K562 (cell line): ENCODE measurements around the gene HLA-DOB. TPM values are rescaled to one million over a fixed set of nuclear protein-coding genes. Genes with fewer than 3 reads are reported as not detected.
A peak's percentile ranks its signal among the peaks of the same experiment; 100 is the strongest.

ENCODE experiments used
- CEBPZ ChIP-seq: fragments of 150-350 bp; IDR thresholded peaks from 2 replicates; pipeline ENCODE4 v1.6.1; 2014; ENCODE audit warnings: low read depth, mild to moderate bottlenecking, low read length, borderline replicate concordance
- GABPA ChIP-seq: fragments of 200-800 bp; sonication (Bioruptor generic); conservative IDR thresholded peaks from 2 replicates; pipeline ENCODE4 v1.6.1; 2016; ENCODE audit warnings: low read depth, missing genetic modification characterization, missing compliant biosample characterization
- GATA2 ChIP-seq: sonication (generic); formaldehyde crosslinking; IDR thresholded peaks from 2 replicates; pipeline ENCODE4 v1.4.0; 2020; ENCODE audit warnings: mild to moderate bottlenecking, missing genetic modification reagents
- HDAC2 ChIP-seq: fragments of 450-650 bp; IDR thresholded peaks from 2 replicates; pipeline ENCODE4 v1.6.1; 2016; ENCODE audit warnings: mild to moderate bottlenecking
- JUND ChIP-seq, 2 experiments: IDR thresholded peaks; 2 replicates in 1 of 2; 3 replicates in 1 of 2; pipeline ENCODE4 v1.6.1; 2011; ENCODE audit warnings: borderline replicate concordance in 2 of 2, low read depth in 2 of 2, low read length in 2 of 2, improper control_type of control experiment in 1 of 2, missing biosample characterization in 1 of 2, missing genetic modification characterization in 1 of 2, missing genetic modification reagents in 1 of 2
- MNT ChIP-seq, 2 experiments: fragments of 450-650 bp; conservative IDR thresholded peaks; 2 replicates each; pipeline ENCODE4 v1.6.1; 2017; ENCODE audit warnings: mild to moderate bottlenecking in 2 of 2, moderate library complexity in 2 of 2
- PHF20 ChIP-seq: fragments of 450-650 bp; IDR thresholded peaks from 2 replicates; pipeline ENCODE4 v1.6.1; 2018; ENCODE audit not compliant: partially characterized antibody
- RAD21 ChIP-seq, 2 experiments: fragments of 250-450 bp in 1 of 2; fragments of 450-650 bp in 1 of 2; sonication (Bioruptor Pico) in 1 of 2; formaldehyde crosslinking in 1 of 2; IDR thresholded peaks in 1 of 2; conservative IDR thresholded peaks in 1 of 2; 2 replicates each; pipeline versions ENCODE4 v1.4.0 to v1.8.0; 2020 to 2022; ENCODE audit warnings: mild to moderate bottlenecking in 2 of 2, moderate library complexity in 1 of 2
- RBM39 ChIP-seq: fragments of 200-400 bp; formaldehyde crosslinking; optimal IDR thresholded peaks from 2 replicates; pipeline ENCODE3; 2018; ENCODE audit warnings: low read depth, low read length
- RREB1 ChIP-seq: fragments of 250-450 bp; sonication (Bioruptor Pico); IDR thresholded peaks from 2 replicates; pipeline ENCODE4 v1.4.0; 2020
- SAP30 ChIP-seq: fragments of 200-600 bp; sonication (generic); IDR thresholded peaks from 2 replicates; pipeline ENCODE4 v1.6.1; 2012; ENCODE audit warnings: borderline replicate concordance, low read depth, mild to moderate bottlenecking, moderate library complexity, low read length, control low read depth, inconsistent platforms; ENCODE audit not compliant: insufficient read depth, poor library complexity, severe bottlenecking
- STAG1 ChIP-seq: sonication (generic); formaldehyde crosslinking; IDR thresholded peaks from 2 replicates; pipeline ENCODE4 v1.5.0; 2020; ENCODE audit warnings: missing genetic modification reagents, borderline replicate concordance
- THAP12 ChIP-seq: fragments of 250-450 bp; sonication (Bioruptor Pico); IDR thresholded peaks from 2 replicates; pipeline ENCODE4 v1.9.0; 2021; ENCODE audit warnings: mild to moderate bottlenecking, inconsistent platforms
- polyA plus RNA-seq, 8 experiments: library from polyadenylated mRNA; depleted of rRNA in 4 of 8; stranded (reverse) in 5 of 8; unstranded in 3 of 8; fragments of >200 nt; fragmentation: Nextera tagmentation in 2 of 8; fragmentation: Illumina TruSeq in 1 of 8; extraction: Ambion mirVana in 2 of 8; extraction: Trizol in 1 of 8; gene quantifications; 2 replicates each; pipeline versions ENCODE4 v1.2.1 to v1.2.3, GENCODE V29; 2011 to 2014; ENCODE audit warnings: inconsistent platforms in 1 of 8, missing spikeins in 1 of 8
- total RNA-seq, 7 experiments: library from RNA; depleted of rRNA in 6 of 7; stranded (reverse); fragments of >200 nt in 6 of 7; fragmentation: Illumina TruSeq in 2 of 7; extraction: Trizol in 2 of 7; gene quantifications; 2 replicates each; pipeline versions ENCODE4 v1.2.1 to v1.2.3, GENCODE V29; 2011 to 2021; ENCODE audit warnings: low replicate concordance in 1 of 7

Gene HLA-DOB
- total and polyA plus RNA-seq, 9 of the 15 experiments (the other 6 are each of a cell fraction or from before 2014, with no cell fraction given) = 1.2 to 4.0 (median 2.5) TPM

- no peak for TF ChIP-seq GABPA (tag)
- TF ChIP-seq THAP12 (CRISPR knock-in tag) = 0 out of 2 replicates have a peak, but pooled peaks have one; percentile 33
- TF ChIP-seq PHF20 = no peak
- TF ChIP-seq CEBPZ = no peak
- peak; percentile 70 for TF ChIP-seq RBM39
- no peak for TF ChIP-seq RAD21 (CRISPR knock-in tag; conservative IDR thresholded peaks at IDR 0.05 in 1 of 2, IDR thresholded peaks at IDR 0.05 in 1 of 2)
- 0 out of 2 replicates have a peak, but pooled peaks have one; percentile 16 for TF ChIP-seq RREB1 (CRISPR knock-in tag)
- TF ChIP-seq MNT (conservative IDR thresholded peaks at IDR 0.05) = no peak
- TF ChIP-seq HDAC2 = no peak
- peak; percentile 9; the same call in 1 of the 2 replicates for TF ChIP-seq STAG1 (CRISPR knock-in tag)
- no peak for TF ChIP-seq GATA2 (CRISPR knock-in tag)
- TF ChIP-seq JUND (IDR thresholded peaks at IDR 0.05; ENCODE audit: borderline replicate concordance, low read depth, low read length) = no peak
- no peak for TF ChIP-seq JUND (tag; IDR thresholded peaks at IDR 0.05; ENCODE audit: borderline replicate concordance, low read depth, low read length)
- peak; percentile 80 for TF ChIP-seq SAP30
Measured at GRCh38 chr6:32837651-32838113, 20.9 kb upstream of the HLA-DOB start (continued).
